HCT116 (cell line): ENCODE data around the gene DCLRE1A. TPM values are rescaled to one million over a fixed set of nuclear protein-coding genes. Genes with fewer than 3 reads are reported as not detected.

ENCODE experiments used
- ATAC-seq: fragments of 200-7000 bp; cut with Tn5 transposase; 2 replicates; pipeline ENCODE4 v1.9.1; 2020; ENCODE audit warnings: mild to moderate bottlenecking, moderate library complexity
- BruUV-seq: library from RNA; stranded (reverse); fragments of 400-500 nt; replicated peaks from 2 replicates; lab custom pipeline; 2021; lab: Mats Ljungman, UMichigan
- CTCF ChIA-PET: fragments of 300-600 bp; sonication (Branson Sonifier 250); formaldehyde crosslinking; loops from one replicate; lab custom pipeline; 2021; ENCODE audit warnings: antibody characterized with exemption; lab: Charles Lee
- POLR2A ChIA-PET: fragments of 300-600, 350-600 bp; sonication (Branson Sonifier 250); formaldehyde crosslinking; loops from one replicate; lab custom pipeline; 2021; ENCODE audit warnings: antibody characterized with exemption; lab: Charles Lee
- RAD21 ChIA-PET, 2 experiments: fragments of 300-600 bp; sonication (Branson Sonifier 250); formaldehyde crosslinking; loops; one replicate each; lab custom pipeline; 2023; ENCODE audit warnings: low total read pairs in 2 of 2; ENCODE audit not compliant: uncharacterized antibody in 2 of 2, unreplicated experiment in 2 of 2, low non-redundant PET in 1 of 2; lab: Charles Lee
- DNase-seq: peaks from one replicate; pipeline ENCODE4 v3.0.0-alpha.2; 2010; ENCODE audit warnings: low read depth, low spot score
- H2AFZ ChIP-seq: fragments of 200-600 bp; shearing (Covaris generic), sonication (generic); 2 replicates; pipeline ENCODE4 v1.6.1; 2017; ENCODE audit warnings: low read depth, mixed run types, mixed read lengths, antibody characterized with exemption, low read length; ENCODE audit not compliant: poor library complexity, severe bottlenecking
- H3K27ac ChIP-seq: 2 replicates; pipeline ENCODE4 v1.5.1; 2012; ENCODE audit warnings: low read depth, low read length
- H3K27me3 ChIP-seq: fragments of 200-600 bp; sonication (generic); 2 replicates; pipeline ENCODE4 v1.6.1; 2016; ENCODE audit warnings: mixed run types, low read length, mixed read lengths; ENCODE audit not compliant: insufficient read depth
- H3K36me3 ChIP-seq, 2 experiments: fragments of 200-500 bp in 1 of 2; fragments of 200-600 bp in 1 of 2; sonication (Bioruptor generic) in 1 of 2; sonication (generic) in 1 of 2; 2 replicates each; pipeline versions ENCODE4 v1.5.1 to v1.6.1; 2014 to 2016; ENCODE audit warnings: low read length in 2 of 2, inconsistent platforms in 1 of 2, mixed read lengths in 1 of 2, mixed run types in 1 of 2; ENCODE audit not compliant: insufficient read depth in 2 of 2, control insufficient read depth in 1 of 2
- H3K4me1 ChIP-seq, 2 experiments: fragments of 200-600 bp in 1 of 2; sonication (generic) in 1 of 2; 2 replicates each; pipeline versions ENCODE4 v1.5.1 to v1.6.1; 2012 to 2017; ENCODE audit warnings: low read length in 2 of 2, inconsistent platforms in 1 of 2, mild to moderate bottlenecking in 1 of 2, mixed read lengths in 1 of 2, mixed run types in 1 of 2, moderate library complexity in 1 of 2; ENCODE audit not compliant: insufficient read depth in 2 of 2, control insufficient read depth in 1 of 2
- H3K4me2 ChIP-seq: fragments of 200-600 bp; sonication (generic); 2 replicates; pipeline ENCODE4 v1.6.1; 2017; ENCODE audit warnings: mixed run types, low read length, mixed read lengths
- H3K4me3 ChIP-seq, 2 experiments: fragments of 200-600 bp in 1 of 2; sonication (generic) in 1 of 2; replicated peaks in 1 of 2; 2 replicates each; pipeline ENCODE4 v1.5.1; 2011 to 2016; ENCODE audit warnings: low read length in 2 of 2, control low read depth in 1 of 2, low read depth in 1 of 2, mild to moderate bottlenecking in 1 of 2, mixed read lengths in 1 of 2, mixed run types in 1 of 2
- H3K79me2 ChIP-seq: fragments of 200-600 bp; sonication (generic); 2 replicates; pipeline ENCODE4 v1.6.1; 2017; ENCODE audit warnings: mild to moderate bottlenecking, mixed run types, low read length, moderate library complexity, mixed read lengths; ENCODE audit not compliant: insufficient read depth
- H3K9ac ChIP-seq: fragments of 200-600 bp; sonication (generic); 2 replicates; pipeline ENCODE4 v1.6.1; 2016; ENCODE audit warnings: low read length, mixed read lengths
- H3K9me2 ChIP-seq: fragments of 200-600 bp; sonication (generic), shearing (Covaris generic); 2 replicates; pipeline ENCODE4 v1.6.1; 2017; ENCODE audit warnings: mixed run types, mild to moderate bottlenecking, moderate library complexity; ENCODE audit not compliant: insufficient read depth
- H3K9me3 ChIP-seq, 2 experiments: fragments of 200-500 bp in 1 of 2; fragments of 200-600 bp in 1 of 2; sonication (Bioruptor generic) in 1 of 2; sonication (generic) in 1 of 2; 2 replicates each; pipeline ENCODE4 v1.6.1; 2014 to 2017; ENCODE audit warnings: low read length in 2 of 2, mixed read lengths in 2 of 2, inconsistent platforms in 1 of 2, low read depth in 1 of 2, mild to moderate bottlenecking in 1 of 2, mixed run types in 1 of 2, moderate library complexity in 1 of 2; ENCODE audit not compliant: control insufficient read depth in 1 of 2, insufficient read depth in 1 of 2
- H4K20me1 ChIP-seq: fragments of 200-600 bp; sonication (generic), shearing (Covaris generic); 2 replicates; pipeline ENCODE4 v1.6.1; 2017; ENCODE audit warnings: mixed run types, mild to moderate bottlenecking, moderate library complexity; ENCODE audit not compliant: insufficient read depth
- CBX3 ChIP-seq: IDR thresholded peaks from 2 replicates; pipeline ENCODE4 v1.6.1; 2012; ENCODE audit warnings: low read depth
- CEBPB ChIP-seq: IDR thresholded peaks from 2 replicates; pipeline ENCODE4 v1.6.1; 2012; ENCODE audit warnings: low read depth
- EGR1 ChIP-seq: IDR thresholded peaks from 2 replicates; pipeline ENCODE4 v1.6.1; 2012; ENCODE audit warnings: low read depth
- EZH2 ChIP-seq: fragments of 200-600 bp; sonication (generic); IDR thresholded peaks from 2 replicates; pipeline ENCODE4 v1.6.1; 2017; ENCODE audit warnings: antibody characterized with exemption, mixed run types
- JUND ChIP-seq: IDR thresholded peaks from 2 replicates; pipeline ENCODE4 v1.6.1; 2012
- POLR2A ChIP-seq: IDR thresholded peaks from 2 replicates; pipeline ENCODE4 v1.7.0; 2011; ENCODE audit warnings: borderline replicate concordance; ENCODE audit not compliant: insufficient read depth, insufficient read length; ENCODE audit errors: extremely low read depth
- ZFX ChIP-seq: fragments of 450-650 bp; IDR thresholded peaks from 2 replicates; pipeline ENCODE4 v1.6.1; 2017
- intact Hi-C: fragments of 100-400 bp; cut with micrococcal nuclease; formaldehyde crosslinking; loops from 2 replicates; pipeline ENCODE4 v1.10.0; 2022
- total RNA-seq: library from RNA; stranded (reverse); gene quantifications from one replicate; pipeline ENCODE4 v1.2.1, GENCODE V29; 2021; ENCODE audit not compliant: unreplicated experiment
- TF ChIP-seq, protein P1 (sequence below): IDR thresholded peaks from 2 replicates; pipeline ENCODE4 v1.6.1; 2012
- TF ChIP-seq, protein P2 (sequence below): IDR thresholded peaks from 2 replicates; pipeline ENCODE4 v1.6.1; 2011; ENCODE audit warnings: mild to moderate bottlenecking, low read length, moderate library complexity; ENCODE audit not compliant: insufficient replicate concordance; ENCODE audit errors: extremely low read depth

DCLRE1A gene
- total RNA-seq, 1 experiment from 2014 or later = 13.9 TPM

DNA sequence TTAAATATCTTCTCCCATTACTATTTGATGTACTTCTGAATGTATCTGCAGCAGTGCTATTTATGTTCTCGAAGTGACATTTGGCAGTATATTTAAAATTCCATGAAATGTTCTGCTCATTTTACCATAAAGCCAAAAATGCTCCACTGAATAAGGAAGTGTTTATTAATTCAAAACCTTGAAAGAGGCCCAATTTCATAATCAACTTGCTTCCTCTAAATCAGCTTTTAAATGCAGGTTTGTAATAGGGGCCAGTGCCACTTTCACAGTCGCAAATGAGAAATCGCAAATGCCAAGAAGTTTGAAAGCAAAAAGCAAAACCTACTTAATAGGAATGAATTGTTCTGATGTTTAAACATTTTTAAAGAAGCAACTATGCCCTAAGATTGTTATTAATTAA lies 12.0 kb upstream of the DCLRE1A start:
- H3K79me2 ChIP-seq = peaks cover 39% of the 10 kb centered on the region
- peaks cover 3 to 8% of the 10 kb centered on the region in 2 experiments; a peak in 3 of 4 replicates for H3K36me3 ChIP-seq
- no TSS peak for BruUV-seq
- H4K20me1 ChIP-seq = no peaks in the 10 kb centered on the region
- H3K27ac ChIP-seq = no peak overlapping the region
- RAD21 ChIA-PET = no interaction called here
- no peaks in the 10 kb centered on the region for H3K4me1 ChIP-seq
- H3K27me3 ChIP-seq = no peaks in the 10 kb centered on the region
- no peak overlapping the region for H3K9ac ChIP-seq
- TF ChIP-seq, protein P1, sequence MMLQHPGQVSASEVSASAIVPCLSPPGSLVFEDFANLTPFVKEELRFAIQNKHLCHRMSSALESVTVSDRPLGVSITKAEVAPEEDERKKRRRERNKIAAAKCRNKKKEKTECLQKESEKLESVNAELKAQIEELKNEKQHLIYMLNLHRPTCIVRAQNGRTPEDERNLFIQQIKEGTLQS = no peak
- no peak for TF ChIP-seq EZH2
- TF ChIP-seq POLR2A = no peak
- no peak for TF ChIP-seq JUND
- TF ChIP-seq EGR1 = no peak
- TF ChIP-seq CEBPB = no peak
- TF ChIP-seq CBX3 = no peak
- DNase-seq (no peak), ATAC-seq (no peak)
- H3K9me2 ChIP-seq = no peaks in the 10 kb centered on the region
- no peak overlapping the region for H3K4me3 ChIP-seq
- CTCF ChIA-PET = no interaction called here
- POLR2A ChIA-PET = no interaction called here
- no peak overlapping the region for H2AFZ ChIP-seq
- H3K4me2 ChIP-seq = no peak overlapping the region
- intact Hi-C loops = no loop called here
- no peaks in the 10 kb centered on the region for H3K9me3 ChIP-seq

DNA sequence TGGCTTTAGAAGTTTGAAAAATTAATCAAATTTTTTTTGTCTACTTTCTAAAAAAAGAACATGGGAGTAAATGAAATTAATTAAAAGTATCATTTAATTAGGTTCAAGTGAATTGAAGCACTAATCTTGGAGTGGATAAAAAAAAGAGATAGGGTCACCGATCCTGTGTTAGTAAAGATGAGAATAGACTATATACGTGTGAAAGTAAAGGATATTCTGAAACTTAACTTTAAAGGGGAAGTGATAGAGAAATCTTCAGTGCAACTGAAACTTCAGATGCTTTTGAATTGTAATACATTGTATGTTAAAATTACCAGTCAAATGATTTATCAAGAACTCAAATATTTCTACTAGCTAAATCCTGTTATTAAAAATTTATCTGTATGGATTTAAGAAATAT lies 5.4 kb upstream of the DCLRE1A start:
- H3K27ac ChIP-seq = no peak overlapping the region
- TF ChIP-seq ZFX (no peak), CEBPB (no peak)
- TF ChIP-seq, protein P2, sequence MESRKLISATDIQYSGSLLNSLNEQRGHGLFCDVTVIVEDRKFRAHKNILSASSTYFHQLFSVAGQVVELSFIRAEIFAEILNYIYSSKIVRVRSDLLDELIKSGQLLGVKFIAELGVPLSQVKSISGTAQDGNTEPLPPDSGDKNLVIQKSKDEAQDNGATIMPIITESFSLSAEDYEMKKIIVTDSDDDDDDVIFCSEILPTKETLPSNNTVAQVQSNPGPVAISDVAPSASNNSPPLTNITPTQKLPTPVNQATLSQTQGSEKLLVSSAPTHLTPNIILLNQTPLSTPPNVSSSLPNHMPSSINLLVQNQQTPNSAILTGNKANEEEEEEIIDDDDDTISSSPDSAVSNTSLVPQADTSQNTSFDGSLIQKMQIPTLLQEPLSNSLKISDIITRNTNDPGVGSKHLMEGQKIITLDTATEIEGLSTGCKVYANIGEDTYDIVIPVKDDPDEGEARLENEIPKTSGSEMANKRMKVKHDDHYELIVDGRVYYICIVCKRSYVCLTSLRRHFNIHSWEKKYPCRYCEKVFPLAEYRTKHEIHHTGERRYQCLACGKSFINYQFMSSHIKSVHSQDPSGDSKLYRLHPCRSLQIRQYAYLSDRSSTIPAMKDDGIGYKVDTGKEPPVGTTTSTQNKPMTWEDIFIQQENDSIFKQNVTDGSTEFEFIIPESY = no peak
- no peaks in the 10 kb centered on the region for H3K27me3 ChIP-seq
- no peak overlapping the region for H2AFZ ChIP-seq
- no peak overlapping the region for H3K4me3 ChIP-seq
- H3K79me2 ChIP-seq = peaks cover 41% of the 10 kb centered on the region
- BruUV-seq = no TSS peak
- H3K9me3 ChIP-seq = no peaks in the 10 kb centered on the region
- H4K20me1 ChIP-seq = no peaks in the 10 kb centered on the region
- DNase-seq = no peak
- no peak overlapping the region for H3K9ac ChIP-seq
- intact Hi-C loops = no loop called here
- ATAC-seq = no peak
- RAD21 ChIA-PET = no interaction called here
- peaks cover 10 to 13% of the 10 kb centered on the region in 2 experiments; a peak in 3 of 4 replicates for H3K4me1 ChIP-seq
- H3K4me2 ChIP-seq = no peak overlapping the region
- H3K36me3 ChIP-seq = peaks cover 19 to 23% of the 10 kb centered on the region in 2 experiments
- CTCF ChIA-PET = no interaction called here
- no peaks in the 10 kb centered on the region for H3K9me2 ChIP-seq
- POLR2A ChIA-PET = no interaction called here
